RWPE1 (cell line): ENCODE results near the gene SDS.

Source experiments
- CTCF ChIA-PET: fragments of 350-600 bp; sonication (Branson Sonifier 250); formaldehyde crosslinking; extraction: SDS; loops from one replicate; lab custom pipeline; 2021; lab: Yijun Ruan, JAX
- POLR2A ChIA-PET: fragments of 400-600 bp; formaldehyde crosslinking; extraction: SDS; loops from one replicate; lab custom pipeline; 2020; ENCODE audit warnings: antibody characterized with exemption; ENCODE audit not compliant: low non-redundant PET; lab: Yijun Ruan, JAX
- DNase-seq: peaks from one replicate; pipeline ENCODE4 v3.0.0; 2012; ENCODE audit warnings: low spot score
- H3K27ac ChIP-seq: fragments of 450-650 bp; 2 replicates; pipeline ENCODE4 v1.5.1; 2017
- CTCF ChIP-seq: fragments of 450-650 bp; conservative IDR thresholded peaks from 2 replicates; pipeline ENCODE4 v1.5.1; 2017; ENCODE audit warnings: low read depth, mild to moderate bottlenecking

SDS gene

GRCh38 chr12:113347107-113347506 is 56.6 kb downstream of the SDS start:
- H3K27ac ChIP-seq, result no peak overlapping the region
- TF ChIP-seq CTCF, result no peak
- ChIA-PET POLR2A (no interaction called here), CTCF (interaction anchor here (1.0 kb wide), 1 partner anchor 35 kb away, joined by 3 read pairs; no protein-coding TSS in a partner anchor)
- no peak for DNase-seq

- TF ChIP-seq CTCF, result no peak
- POLR2A ChIA-PET, result no interaction called here
- no peak for DNase-seq
- H3K27ac ChIP-seq, result no peak overlapping the region
- CTCF ChIA-PET, result no interaction called here
Observed at GRCh38 chr12:113346353-113346752, 57.3 kb downstream of the SDS start.

- CTCF ChIA-PET, result no interaction called here
- no peak for DNase-seq
- POLR2A ChIA-PET, result no interaction called here
- no peak for TF ChIP-seq CTCF
- H3K27ac ChIP-seq, result no peak overlapping the region
Observed at GRCh38 chr12:113345318-113345717, 58.4 kb downstream of the SDS start.
